CD14-positive monocyte (primary cell): ENCODE data around the gene CDH4. TPM values are rescaled to one million over a fixed set of nuclear protein-coding genes. Genes with fewer than 3 reads are reported as not detected.

ENCODE experiments used
- DNase-seq, 3 donors: peaks; one replicate each; pipeline ENCODE4 v3.0.0-alpha.2; 2011 to 2022
- H2AFZ ChIP-seq: 2 replicates; pipeline ENCODE4 v1.6.0; 2012; ENCODE audit warnings: mild to moderate bottlenecking, low read depth, low read length, inconsistent platforms; ENCODE audit not compliant: insufficient read depth, poor library complexity, severe bottlenecking
- H3K27ac ChIP-seq, 2 donors: 1 replicate in 1 of 2; 2 replicates in 1 of 2; pipeline ENCODE4 v1.5.1; 2012 to 2013; ENCODE audit warnings: low read length in 2 of 2, control low read depth in 1 of 2, inconsistent platforms in 1 of 2, low read depth in 1 of 2, mild to moderate bottlenecking in 1 of 2
- H3K27me3 ChIP-seq, 2 donors: one replicate each; pipeline versions ENCODE4 v1.6.0 to v1.6.1; 2011 to 2013; ENCODE audit warnings: low read length in 2 of 2; ENCODE audit not compliant: control insufficient read depth in 2 of 2, insufficient read depth in 2 of 2
- H3K36me3 ChIP-seq, 2 donors: replicated peaks in 1 of 2; 1 replicate in 1 of 2; 2 replicates in 1 of 2; pipeline versions ENCODE4 v1.5.1 to v1.6.1; 2012 to 2013; ENCODE audit warnings: low read length in 2 of 2, control low read depth in 1 of 2, inconsistent platforms in 1 of 2, mild to moderate bottlenecking in 1 of 2; ENCODE audit not compliant: insufficient read depth in 2 of 2, control insufficient read depth in 1 of 2
- H3K4me1 ChIP-seq, 2 donors: 1 replicate in 1 of 2; 2 replicates in 1 of 2; pipeline versions ENCODE4 v1.5.1 to v1.6.1; 2012 to 2013; ENCODE audit warnings: low read length in 2 of 2, control low read depth in 1 of 2, inconsistent platforms in 1 of 2, mild to moderate bottlenecking in 1 of 2, moderate library complexity in 1 of 2; ENCODE audit not compliant: insufficient read depth in 2 of 2, control insufficient read depth in 1 of 2
- H3K4me2 ChIP-seq: replicated peaks from 2 replicates; pipeline ENCODE3; 2012; ENCODE audit warnings: low read length, moderate library complexity, mild to moderate bottlenecking; ENCODE audit not compliant: poor library complexity, severe bottlenecking; ENCODE audit errors: extremely low read depth
- H3K4me3 ChIP-seq, 3 experiments: fragments of 200-600 bp in 1 of 3; sonication (generic) in 1 of 3; replicated peaks in 1 of 3; 1 replicate in 2 of 3; 2 replicates in 1 of 3; pipeline ENCODE4 v1.5.1; 2011 to 2013; ENCODE audit warnings: low read length in 3 of 3, mild to moderate bottlenecking in 3 of 3, control low read depth in 2 of 3, low read depth in 2 of 3, inconsistent platforms in 1 of 3, moderate library complexity in 1 of 3
- H3K79me2 ChIP-seq: 2 replicates; pipeline ENCODE4 v1.6.0; 2012; ENCODE audit warnings: mild to moderate bottlenecking, control low read depth, inconsistent platforms, low read length, moderate library complexity; ENCODE audit not compliant: insufficient read depth
- H3K9ac ChIP-seq: 2 replicates; pipeline ENCODE4 v1.6.0; 2017; ENCODE audit warnings: low read length, mild to moderate bottlenecking; ENCODE audit not compliant: insufficient read depth, poor library complexity, severe bottlenecking
- H3K9me3 ChIP-seq, 2 donors: replicated peaks in 1 of 2; 1 replicate in 1 of 2; 2 replicates in 1 of 2; pipeline versions ENCODE4 v1.5.1 to v1.6.1; 2012 to 2013; ENCODE audit warnings: low read length in 2 of 2, control low read depth in 1 of 2; ENCODE audit not compliant: control insufficient read depth in 1 of 2, insufficient read depth in 1 of 2
- H4K20me1 ChIP-seq: 2 replicates; pipeline ENCODE4 v1.6.0; 2012; ENCODE audit warnings: mild to moderate bottlenecking, low read length, control low read depth, moderate library complexity; ENCODE audit not compliant: insufficient read depth
- H3K27ac Mint-ChIP-seq, 7 donors: one replicate each; pipeline ENCODE4 v1.8.0; 2020; ENCODE audit warnings: mild to moderate bottlenecking in 7 of 7, mixed read lengths in 7 of 7, moderate library complexity in 6 of 7, inconsistent platforms in 2 of 7
- H3K27me3 Mint-ChIP-seq, 3 donors: one replicate each; pipeline ENCODE4 v1.8.0; 2021 to 2022; ENCODE audit warnings: low read depth in 3 of 3, mild to moderate bottlenecking in 3 of 3, mixed read lengths in 3 of 3, moderate library complexity in 3 of 3, inconsistent platforms in 1 of 3
- H3K36me3 Mint-ChIP-seq, 2 donors: one replicate each; pipeline ENCODE4 v1.8.0; 2020; ENCODE audit warnings: mixed read lengths in 2 of 2, inconsistent platforms in 1 of 2, mild to moderate bottlenecking in 1 of 2
- H3K4me1 Mint-ChIP-seq: one replicate; pipeline ENCODE4 v1.8.0; 2020; ENCODE audit warnings: mild to moderate bottlenecking, mixed read lengths
- H3K4me3 Mint-ChIP-seq, 2 donors: one replicate each; pipeline ENCODE4 v1.8.0; 2020; ENCODE audit warnings: mild to moderate bottlenecking in 2 of 2, mixed read lengths in 2 of 2, moderate library complexity in 1 of 2
- H3K9me3 Mint-ChIP-seq, 7 donors: one replicate each; pipeline ENCODE4 v1.8.0; 2020 to 2022; ENCODE audit warnings: mixed read lengths in 7 of 7, mild to moderate bottlenecking in 6 of 7, moderate library complexity in 6 of 7, inconsistent platforms in 2 of 7
- CTCF ChIP-seq: fragments of 200-600 bp; IDR thresholded peaks from one replicate; pipeline ENCODE4 v1.8.0; 2022; ENCODE audit warnings: antibody characterized with exemption, mild to moderate bottlenecking
- WGBS: methylation state at CpG from one replicate; pipeline ENCODE4 v1.1.5; 2013; ENCODE audit warnings: missing lambda C conversion rate; ENCODE audit not compliant: insufficient coverage; 5-methylcytosine and 5-hydroxymethylcytosine counted together
- intact Hi-C, 2 donors: fragments of 100-400 bp; cut with micrococcal nuclease; formaldehyde crosslinking; loops; one replicate each; pipeline versions ENCODE4 v1.15.0 to v1.15.1; 2023
- polyA plus RNA-seq, 3 donors: library from polyadenylated mRNA; depleted of rRNA in 1 of 3; unstranded in 2 of 3; stranded (reverse) in 1 of 3; fragments of 300-500 nt in 2 of 3; fragments of >200 nt in 1 of 3; fragmentation: Illumina TruSeq in 2 of 3; gene quantifications; 1 replicate in 2 of 3; 2 replicates in 1 of 3; pipeline ENCODE4 v1.2.3, GENCODE V29; 2012 to 2021

CDH4 gene
- polyA plus RNA-seq, 3 donors, result not detected

- no peak overlapping the region for H3K9ac ChIP-seq
- no peak overlapping the region for H2AFZ ChIP-seq
- H3K36me3 ChIP-seq, result no peaks in the 10 kb centered on the region
- H3K27me3 Mint-ChIP-seq, result peaks cover 0 to 2% (median 2%) of the 10 kb centered on the region in 3 donors
- H3K27ac ChIP-seq, result no peak overlapping the region
- H3K4me1 Mint-ChIP-seq, result no peaks in the 10 kb centered on the region
- H3K9me3 ChIP-seq, result peaks cover 0 to 93% of the 10 kb centered on the region in 2 donors
- H3K4me2 ChIP-seq, result no peak overlapping the region
- TF ChIP-seq CTCF, result no peak
- no peak overlapping the region for H3K27ac Mint-ChIP-seq
- H3K27me3 ChIP-seq, result no peaks in the 10 kb centered on the region
- no peaks in the 10 kb centered on the region for H3K4me1 ChIP-seq
- H3K4me3 ChIP-seq, result no peak overlapping the region
- intact Hi-C loops, result no loop called here
- H4K20me1 ChIP-seq, result no peaks in the 10 kb centered on the region
- WGBS, result 90% methylated on average over 7 of the region's 10 CpGs
- DNase-seq, result no peak
- H3K36me3 Mint-ChIP-seq, result no peaks in the 10 kb centered on the region
- no peak overlapping the region for H3K4me3 Mint-ChIP-seq
- H3K9me3 Mint-ChIP-seq, result peaks cover 0 to 35% (median 25%) of the 10 kb centered on the region in 7 donors
- H3K79me2 ChIP-seq, result no peaks in the 10 kb centered on the region
Measured at GRCh38 chr20:61857414-61857775, 605.3 kb downstream of the CDH4 start.

- no peak overlapping the region for H2AFZ ChIP-seq
- no peak overlapping the region for H3K4me3 ChIP-seq
- H3K36me3 ChIP-seq, result no peaks in the 10 kb centered on the region
- H3K79me2 ChIP-seq, result no peaks in the 10 kb centered on the region
- H4K20me1 ChIP-seq, result no peaks in the 10 kb centered on the region
- peaks cover 0 to 90% of the 10 kb centered on the region in 2 donors for H3K9me3 ChIP-seq
- Mint-ChIP-seq H3K9me3 (peaks cover 0 to 32% (median 21%) of the 10 kb centered on the region in 7 donors), H3K4me3 (no peak overlapping the region), H3K4me1 (no peaks in the 10 kb centered on the region), H3K36me3 (no peaks in the 10 kb centered on the region), H3K27ac (no peak overlapping the region), H3K27me3 (peaks cover 0 to 2% (median 2%) of the 10 kb centered on the region in 3 donors)
- no peak overlapping the region for H3K4me2 ChIP-seq
- no peak for TF ChIP-seq CTCF
- no peaks in the 10 kb centered on the region for H3K27me3 ChIP-seq
- no peak for DNase-seq
- H3K27ac ChIP-seq, result no peak overlapping the region
- 100% methylated on average over 1 of the region's 1 CpG for WGBS
- no peaks in the 10 kb centered on the region for H3K4me1 ChIP-seq
- no peak overlapping the region for H3K9ac ChIP-seq
- intact Hi-C loops, result no loop called here
Measured at GRCh38 chr20:61857884-61858283, 605.8 kb downstream of the CDH4 start.
